Measurements from ENCODE around the gene EBPL. TPM values are rescaled to one million over a fixed set of nuclear protein-coding genes. Genes with fewer than 3 reads are reported as not detected.
A peak's percentile ranks its signal among the peaks of the same experiment; 100 is the strongest.

EBPL gene
- polyA plus RNA-seq, 2 of the 4 experiments (the other 2 are of a cell fraction) = 53.1 to 95.0 TPM

DNA sequence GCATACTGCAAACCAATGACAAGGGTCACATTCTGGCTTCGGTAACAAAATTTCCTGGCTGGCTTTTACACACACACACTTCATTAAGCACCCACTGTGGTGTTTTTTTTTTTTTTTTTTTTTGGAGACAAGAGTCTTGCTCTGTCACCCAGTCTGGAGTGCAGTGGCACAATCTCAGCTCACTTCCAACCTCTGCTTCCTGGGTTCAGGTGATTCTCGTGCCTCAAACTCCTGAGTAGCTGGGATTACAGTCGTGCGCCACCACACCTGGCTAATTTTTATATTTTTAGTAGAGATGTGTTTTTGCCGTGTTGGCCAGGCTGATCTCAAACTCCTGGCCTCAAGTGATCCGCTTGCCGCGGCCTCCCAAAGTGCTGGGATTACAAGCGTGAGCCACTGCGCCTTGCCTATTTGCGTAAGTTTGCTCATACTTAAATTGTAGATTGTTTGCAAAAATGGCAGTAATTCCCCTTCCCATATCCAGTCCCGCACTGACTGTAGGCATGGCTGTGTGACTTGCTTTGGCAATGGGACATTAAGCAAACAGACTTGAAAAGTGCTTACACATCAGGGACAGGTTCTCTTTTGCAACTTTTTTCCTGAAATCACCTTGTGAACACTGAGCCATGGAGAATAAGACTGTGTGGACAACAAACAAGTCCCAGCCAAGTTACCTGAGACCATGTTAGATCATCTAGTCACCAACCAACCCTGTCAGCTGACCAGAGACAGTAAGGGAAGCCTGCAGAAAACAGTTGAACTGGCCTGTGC lies 42.1 kb upstream of the EBPL start (continued):
- TF ChIP-seq HMGXB4 (CRISPR knock-in tag; IDR thresholded peaks at IDR 0.05; ENCODE audit: borderline replicate concordance) (no peak), KDM1A (IDR thresholded peaks at IDR 0.05; ENCODE audit: low read depth) (no peak), SMC3 (IDR thresholded peaks at IDR 0.05) (no peak), EHF (CRISPR knock-in tag; IDR thresholded peaks at IDR 0.05) (no peak), JUNB (IDR thresholded peaks at IDR 0.05) (no peak), NR3C1 (IDR thresholded peaks at IDR 0.05) (no peak), HES2 (IDR thresholded peaks at IDR 0.05) (no peak)

DNA sequence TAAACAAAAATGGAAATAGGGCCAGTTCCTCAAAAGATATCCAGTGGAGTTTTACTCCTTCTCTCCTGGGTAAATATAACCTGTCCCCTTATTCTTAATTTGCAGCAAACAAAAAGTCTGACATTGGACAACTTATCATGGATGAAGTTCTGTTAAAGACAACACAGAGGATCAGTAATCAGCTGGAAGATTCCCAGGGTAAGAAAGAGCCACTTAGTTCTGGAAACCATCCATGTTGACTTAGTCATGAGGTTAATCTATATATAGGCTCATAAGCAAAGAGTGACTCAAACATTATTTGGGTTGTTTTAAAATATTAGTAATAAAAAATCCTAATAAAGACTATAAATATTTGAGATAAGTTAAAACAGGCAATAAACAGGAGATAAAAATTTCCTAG lies 40.5 kb upstream of the EBPL start:
- no peak overlapping the region for H3K4me3 ChIP-seq
- TF ChIP-seq MAZ (IDR thresholded peaks at IDR 0.05; ENCODE audit: borderline replicate concordance, low read depth, low read length) = no peak
- TF ChIP-seq CBX8 (IDR thresholded peaks at IDR 0.05) = no peak
- no peak for TF ChIP-seq MAFK (IDR thresholded peaks at IDR 0.05; ENCODE audit: partially characterized antibody)
- no peak for TF ChIP-seq CTCF (IDR thresholded peaks at IDR 0.05)
- TF ChIP-seq RCOR1 (IDR thresholded peaks at IDR 0.05; ENCODE audit: low read depth, low read length) = no peak
- TF ChIP-seq USF2 (IDR thresholded peaks at IDR 0.05) = no peak
- TF ChIP-seq EHF (CRISPR knock-in tag; IDR thresholded peaks at IDR 0.05) = no peak
- no peaks in the 10 kb centered on the region for H3K9me3 ChIP-seq
- ATAC-seq = no peak
- H3K4me1 ChIP-seq = peaks cover 15% of the 10 kb centered on the region
- no peak for FAIRE-seq
- ChIA-PET POLR2A (no interaction called here), CTCF (no interaction called here)
- H3K4me2 ChIP-seq = peak overlapping the region; percentile 28; the same call in 1 of the 3 replicates
- no peak overlapping the region for H3K27ac ChIP-seq
- no peak for DNase-seq (ENCODE audit: low read depth in 1 of 2, low spot score in 1 of 2)

DNA sequence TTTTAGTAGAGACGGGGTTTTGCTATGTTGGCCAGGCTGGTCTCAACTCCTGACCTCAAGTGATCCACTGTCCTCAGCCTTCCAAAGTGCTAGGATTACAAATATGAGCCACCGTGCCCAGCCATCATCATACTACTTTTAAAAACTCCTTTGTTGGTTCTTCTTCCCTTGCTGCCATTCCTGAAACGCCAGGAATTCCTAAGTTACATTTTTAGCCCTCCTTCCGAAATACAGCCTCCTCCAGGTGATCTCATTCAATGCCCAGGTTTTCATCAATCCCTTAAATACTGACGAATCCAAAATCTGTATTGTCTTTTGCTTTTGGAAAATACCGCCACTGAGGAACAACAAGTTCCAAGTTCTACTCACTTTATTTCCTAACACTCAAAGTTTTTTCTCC lies 25.3 kb upstream of the EBPL start:
- POLR2A ChIA-PET = no interaction called here
- ATAC-seq = no peak
- CTCF ChIA-PET = no interaction called here

More for the DNA sequence above, 25.3 kb upstream of the EBPL start:
- no peak overlapping the region for H3K4me3 ChIP-seq
- FAIRE-seq (no peak), DNase-seq (ENCODE audit: low read depth in 1 of 2, low spot score in 1 of 2) (no peak)
- 96% methylated on average over 6 of the region's 6 CpGs for WGBS (ENCODE audit: missing lambda C conversion rate)
- H3K4me1 ChIP-seq = peaks cover 5% of the 10 kb centered on the region; the same call in 2 of the 3 replicates
- peaks cover 13% of the 10 kb centered on the region; the same call in 2 of the 3 replicates for H3K9me3 ChIP-seq
- no peak overlapping the region for H3K27ac ChIP-seq
- TF ChIP-seq EHMT2 (IDR thresholded peaks at IDR 0.05; ENCODE audit: low read depth) (no peak), FOXS1 (CRISPR knock-in tag; IDR thresholded peaks at IDR 0.05) (no peak), MAFK (IDR thresholded peaks at IDR 0.05; ENCODE audit: partially characterized antibody) (no peak), CBX2 (IDR thresholded peaks at IDR 0.05; ENCODE audit: borderline replicate concordance, low read depth) (no peak), RAD21 (conservative IDR thresholded peaks at IDR 0.05 in 1 of 2, IDR thresholded peaks at IDR 0.05 in 1 of 2) (no peak), SREBF2 (IDR thresholded peaks at IDR 0.05) (no peak), EHF (CRISPR knock-in tag; IDR thresholded peaks at IDR 0.05) (no peak), MAZ (IDR thresholded peaks at IDR 0.05; ENCODE audit: borderline replicate concordance, low read depth, low read length) (no peak)
- TF ChIP-seq, protein P1, sequence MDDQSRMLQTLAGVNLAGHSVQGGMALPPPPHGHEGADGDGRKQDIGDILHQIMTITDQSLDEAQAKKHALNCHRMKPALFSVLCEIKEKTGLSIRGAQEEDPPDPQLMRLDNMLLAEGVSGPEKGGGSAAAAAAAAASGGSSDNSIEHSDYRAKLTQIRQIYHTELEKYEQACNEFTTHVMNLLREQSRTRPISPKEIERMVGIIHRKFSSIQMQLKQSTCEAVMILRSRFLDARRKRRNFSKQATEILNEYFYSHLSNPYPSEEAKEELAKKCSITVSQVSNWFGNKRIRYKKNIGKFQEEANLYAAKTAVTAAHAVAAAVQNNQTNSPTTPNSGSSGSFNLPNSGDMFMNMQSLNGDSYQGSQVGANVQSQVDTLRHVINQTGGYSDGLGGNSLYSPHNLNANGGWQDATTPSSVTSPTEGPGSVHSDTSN (IDR thresholded peaks at IDR 0.05) = no peak
- no peak overlapping the region for H3K4me2 ChIP-seq

Measured in A549 (cell line).